ENCODE measurements around the gene TMCO4. TPM values are rescaled to one million over a fixed set of nuclear protein-coding genes. Genes with fewer than 3 reads are reported as not detected.
"Not testable (repeated sequence)": the region's sequence is repeated elsewhere in the genome, so short reads cannot be mapped to it uniquely, and the experiment has no call there.

TMCO4 gene
- 18.7 TPM for total RNA-seq

DNA sequence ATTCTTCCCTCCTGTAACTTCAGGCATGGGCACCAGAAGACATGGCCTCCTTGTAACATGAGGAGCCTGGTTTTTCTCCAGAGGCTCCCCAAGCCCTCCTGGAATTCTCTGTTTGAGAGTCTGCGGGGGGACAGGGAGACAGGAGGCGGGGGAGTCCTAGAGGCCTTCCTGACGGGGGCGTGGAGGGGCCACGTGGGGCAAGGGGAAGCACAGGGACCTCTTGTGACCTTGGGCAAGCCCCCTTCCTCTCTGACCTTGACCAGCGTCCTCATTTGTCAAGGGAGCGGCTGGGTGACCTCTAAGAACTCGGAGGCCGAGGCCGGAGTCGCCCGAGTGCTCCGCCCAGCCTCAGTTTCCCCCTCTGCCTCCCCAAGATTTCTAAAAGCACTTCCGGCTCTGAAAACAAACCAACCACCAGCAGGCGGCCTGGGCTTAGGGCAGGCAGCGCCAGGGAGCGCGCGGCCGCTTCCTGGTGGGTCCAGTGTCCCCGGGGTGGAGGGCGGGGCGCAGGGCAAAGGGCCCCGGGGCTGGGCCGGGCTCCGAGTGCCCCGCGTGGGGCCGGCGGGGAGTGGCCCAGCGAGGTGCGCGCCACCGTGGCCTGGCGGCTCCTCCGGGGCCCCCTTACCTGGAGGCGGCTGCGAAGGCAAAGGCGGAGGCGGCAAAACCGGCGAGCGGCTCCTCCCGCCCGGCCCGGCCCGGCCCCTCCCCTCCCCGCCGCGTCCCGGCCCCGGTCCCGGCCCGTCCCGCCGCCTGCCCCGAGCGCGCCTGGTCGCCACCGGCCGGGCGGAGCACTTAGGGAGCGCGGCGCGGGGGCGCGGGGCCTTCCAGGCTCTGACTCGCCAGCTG lies at the start of gene TMCO4:
Gene TMCO4 (minus strand): TSS at position 687 of the 846 bp plus-strand sequence. CDS start 19,158 bp downstream, outside the sequence.
- ATAC-seq = peak; percentile 74

DNA sequence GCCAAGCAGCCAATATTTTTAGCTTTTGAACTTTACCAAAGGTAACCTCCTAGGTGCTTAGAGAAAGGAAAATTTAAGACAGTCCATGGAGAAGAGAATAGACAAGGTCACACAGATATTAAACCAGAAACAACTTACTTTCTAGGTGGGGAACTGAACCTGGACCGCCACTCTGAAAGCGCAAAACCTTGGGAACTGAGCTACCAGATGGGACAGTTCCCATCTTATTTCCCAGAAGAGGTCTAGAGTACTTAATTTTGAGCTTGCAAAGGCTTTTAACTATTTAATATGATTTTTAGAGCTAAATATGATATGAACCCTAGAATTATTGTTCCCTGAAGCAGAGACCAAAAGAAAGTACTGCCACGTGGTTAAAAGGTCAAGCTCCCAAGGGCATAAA lies 49.6 kb upstream of the TMCO4 start:
- ATAC-seq = not testable (repeated sequence)

DNA sequence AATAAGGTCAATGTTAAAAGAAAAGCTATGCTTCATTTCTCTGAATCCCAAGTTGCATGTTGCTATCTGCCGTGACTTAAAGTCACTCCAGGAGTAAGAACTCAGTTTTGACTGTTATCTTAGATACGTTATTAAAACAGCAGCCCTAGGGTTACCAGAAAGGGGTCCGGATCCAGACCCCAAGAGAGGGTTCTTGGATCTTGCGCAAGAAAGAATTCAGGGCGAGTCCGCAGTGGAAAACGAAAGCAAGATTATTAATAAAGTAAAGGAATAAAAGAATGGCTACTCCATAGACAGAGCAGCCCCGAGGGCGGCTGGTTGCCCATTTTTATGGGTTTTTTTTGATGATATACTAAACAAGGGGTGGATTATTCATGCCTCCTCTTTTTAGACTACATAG lies 47.6 kb upstream of the TMCO4 start:
- ATAC-seq = not testable (repeated sequence)

GRCh38 chr1:19846338-19846737 lies 46.6 kb upstream of the TMCO4 start:
- ATAC-seq = no peak

- no peak for ATAC-seq
Measured at GRCh38 chr1:19845555-19845954, 45.8 kb upstream of the TMCO4 start.

- ATAC-seq = no peak
Measured at GRCh38 chr1:19844731-19845495, 45.2 kb upstream of the TMCO4 start.

GRCh38 chr1:19840228-19840627 lies 40.5 kb upstream of the TMCO4 start:
- ATAC-seq = no peak

- ATAC-seq = no peak
Measured at GRCh38 chr1:19837866-19838265, 38.1 kb upstream of the TMCO4 start.

DNA sequence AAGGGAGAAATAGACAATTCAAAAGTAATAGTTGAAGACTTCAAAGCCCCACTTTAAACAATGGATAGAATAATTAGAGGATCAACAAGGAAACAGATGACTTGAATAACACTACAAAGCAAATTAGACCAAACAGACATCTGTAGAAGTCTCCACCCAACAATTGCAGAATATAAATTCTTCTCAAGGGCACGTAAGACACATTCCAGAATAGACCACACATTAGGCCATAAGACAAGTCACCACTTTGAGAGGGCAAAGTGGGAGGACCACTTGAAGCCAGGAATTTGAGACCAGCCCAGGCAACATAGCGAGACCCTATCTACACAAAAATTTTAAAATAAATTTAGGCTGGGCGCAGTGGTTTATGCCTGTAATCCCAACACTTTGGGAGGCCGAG lies 35.9 kb upstream of the TMCO4 start:
- ATAC-seq = no peak

- no peak for ATAC-seq
Measured at GRCh38 chr1:19831441-19831840, 31.7 kb upstream of the TMCO4 start.

DNA sequence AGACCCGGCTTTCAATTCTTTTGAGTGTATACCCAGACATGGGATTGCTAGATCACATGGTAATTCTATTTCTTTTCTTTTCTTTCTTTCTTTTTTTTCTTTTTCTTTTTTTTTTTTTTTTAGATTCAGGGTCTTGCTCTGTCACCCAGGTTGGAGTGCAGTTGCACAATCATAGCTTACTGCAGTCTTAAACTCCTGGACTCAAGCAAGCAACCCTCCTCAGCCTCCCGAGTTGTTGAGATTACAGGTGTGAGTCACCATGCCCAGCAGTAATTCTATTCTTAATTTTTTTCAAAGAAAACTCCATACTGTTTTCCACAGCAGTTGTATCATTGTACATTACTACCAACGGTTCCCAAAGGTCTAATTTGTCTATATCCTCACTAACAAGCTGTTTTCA lies 28.8 kb upstream of the TMCO4 start:
- no peak for ATAC-seq

- no peak for ATAC-seq
Measured at GRCh38 chr1:19825298-19825697, 25.6 kb upstream of the TMCO4 start.

DNA sequence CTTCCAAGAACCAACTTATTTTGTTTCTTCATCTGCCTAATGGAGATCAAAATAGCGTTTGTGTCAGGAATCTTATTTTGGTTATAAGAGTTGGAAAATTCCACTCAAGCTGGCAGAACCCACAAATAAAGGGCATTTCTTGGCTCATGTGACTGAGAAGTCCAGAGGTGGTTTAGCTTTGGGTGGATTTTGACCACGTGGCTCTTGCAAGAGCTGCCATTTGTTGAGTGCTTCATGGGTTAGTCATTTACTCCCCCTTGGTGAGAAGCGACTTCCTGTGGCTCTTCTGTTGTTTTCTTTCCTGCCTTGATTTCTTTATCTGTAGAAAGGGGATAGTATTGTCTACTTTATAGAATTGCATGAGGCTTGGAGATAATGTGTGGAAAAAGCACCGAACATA lies 24.8 kb upstream of the TMCO4 start:
- ATAC-seq = no peak

DNA sequence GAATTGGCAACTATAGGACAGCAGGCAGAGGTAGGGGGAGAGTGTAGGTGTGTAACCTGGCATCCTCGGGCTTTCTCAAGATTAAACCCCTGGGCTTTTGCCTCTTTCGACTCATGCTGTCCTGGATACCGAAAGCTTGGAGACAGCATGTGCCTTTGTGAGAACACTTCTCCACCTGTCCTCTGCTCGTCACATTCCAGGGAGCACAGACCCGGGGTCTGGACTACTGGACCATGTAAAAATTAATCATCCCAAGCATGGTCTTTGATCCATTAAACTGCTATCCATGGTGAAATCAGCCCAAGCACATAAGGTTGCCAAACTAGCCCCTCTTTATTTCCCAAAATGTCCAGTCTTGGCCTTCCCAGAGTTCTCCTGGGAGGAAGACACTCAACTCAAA lies 24.3 kb upstream of the TMCO4 start:
- no peak for ATAC-seq

GRCh38 chr1:19819701-19820100 lies 20.0 kb upstream of the TMCO4 start:
- ATAC-seq = no peak

GRCh38 chr1:19818324-19818723 lies 18.6 kb upstream of the TMCO4 start:
- no peak for ATAC-seq

GRCh38 chr1:19817160-19817559 lies 17.4 kb upstream of the TMCO4 start:
- no peak for ATAC-seq

GRCh38 chr1:19816737-19817086 lies 17.0 kb upstream of the TMCO4 start:
- not testable (repeated sequence) for ATAC-seq

DNA sequence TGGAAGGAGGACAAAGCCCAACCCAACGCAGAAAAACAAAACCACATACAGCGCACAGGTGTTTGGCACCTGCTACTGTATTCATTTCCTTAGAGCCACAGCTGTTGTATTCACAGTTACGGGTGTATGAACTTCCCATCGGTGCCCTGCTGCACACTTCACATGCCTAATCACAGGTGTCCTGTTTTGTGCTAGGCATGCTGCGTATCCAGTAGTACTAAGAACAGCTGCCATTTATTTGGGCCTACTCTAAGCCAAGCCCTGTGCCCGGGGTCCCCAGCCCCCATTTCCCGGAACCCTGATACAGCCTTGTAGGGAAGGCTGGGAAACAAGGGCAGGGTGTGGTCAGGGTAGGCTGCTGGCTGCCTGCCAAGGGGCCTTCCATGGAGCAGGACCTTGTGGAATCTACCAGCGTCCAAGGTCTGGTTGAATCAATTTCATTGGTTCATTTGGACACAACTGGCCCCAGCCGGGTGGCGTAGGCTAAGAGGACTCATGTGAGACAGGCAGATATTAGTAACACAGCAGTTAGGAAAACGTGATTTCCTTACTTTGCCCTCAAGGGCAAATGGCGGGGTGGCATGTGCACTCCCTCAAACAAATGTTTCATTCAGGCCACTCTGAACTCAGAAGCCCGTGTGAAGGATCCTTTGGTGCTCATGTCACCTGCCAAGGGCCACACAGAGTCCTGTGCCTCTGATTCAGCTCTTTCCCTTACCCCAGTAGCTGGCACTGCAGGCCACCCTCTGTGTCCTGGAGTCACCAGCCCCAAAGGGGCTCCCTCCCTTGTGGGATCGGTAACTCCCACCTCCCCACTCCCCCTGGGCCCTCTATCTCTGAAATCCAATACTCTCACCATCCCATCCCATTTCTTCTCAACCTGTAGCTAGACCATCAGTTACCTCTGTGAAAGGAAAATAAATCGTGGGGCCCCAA lies 16.4 kb upstream of the TMCO4 start:
- ATAC-seq = no peak

DNA sequence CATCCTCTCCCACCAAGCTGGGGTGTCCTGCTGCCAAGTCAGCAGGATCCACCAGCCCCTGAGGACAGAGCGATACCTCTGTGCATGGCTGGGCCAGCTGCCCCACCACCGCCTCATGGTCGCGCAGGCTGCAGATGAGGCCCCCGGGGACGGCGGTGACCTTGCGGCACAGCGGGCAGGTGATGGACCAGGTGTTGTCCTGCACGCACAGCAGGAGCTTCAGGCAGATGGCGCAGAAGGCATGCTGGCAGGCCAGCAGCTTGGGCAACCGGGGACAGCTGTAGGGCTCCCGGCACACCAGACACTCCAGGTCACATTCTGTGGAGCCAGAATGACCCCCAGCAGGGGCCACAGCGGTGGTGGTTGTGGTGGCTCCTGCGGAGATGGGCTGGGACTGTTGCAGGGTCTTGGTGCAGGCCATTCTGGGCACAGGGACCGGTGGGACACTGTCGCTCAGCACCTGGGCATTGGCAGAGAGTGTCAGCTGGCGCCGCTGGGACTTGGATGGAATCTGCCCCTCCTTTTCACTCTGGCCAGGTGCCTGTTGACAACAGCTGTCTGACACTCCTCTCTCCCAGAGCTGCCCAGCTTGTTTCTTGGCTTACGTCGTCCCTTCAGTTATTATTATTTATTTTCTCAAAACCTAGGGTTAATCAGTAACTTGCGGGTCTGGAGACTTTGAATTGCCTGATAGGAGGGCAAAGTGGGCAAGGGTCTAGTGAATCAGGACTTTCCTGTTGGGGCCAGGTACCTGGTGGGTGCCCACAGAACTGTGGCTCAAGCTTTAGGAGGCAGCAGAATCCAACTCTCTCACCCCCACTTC lies 15.2 kb upstream of the TMCO4 start, which contains the start of gene RNF186:
Gene RNF186 (minus strand): TSS at position 603 of the 823 bp plus-strand sequence. CDS start 182 bp downstream, at position 421.
- peak; percentile 48 for ATAC-seq

GRCh38 chr1:19814244-19814661 lies 14.5 kb upstream of the TMCO4 start:
- ATAC-seq = no peak

- no peak for ATAC-seq
Measured at GRCh38 chr1:19813643-19813960, 13.9 kb upstream of the TMCO4 start.

All from esophagus mucosa (tissue), 1 donor.